PC-9 (cell line): ENCODE data around the gene EYS. TPM values are rescaled to one million over a fixed set of nuclear protein-coding genes. Genes with fewer than 3 reads are reported as not detected.

Experiments used
- BruUV-seq: library from RNA; stranded (reverse); fragments of 400-500 nt; replicated peaks from 2 replicates; lab custom pipeline; 2021; lab: Mats Ljungman, UMichigan
- CTCF ChIA-PET: fragments of 300-600 bp; sonication (Branson Sonifier 250); formaldehyde crosslinking; loops from one replicate; lab custom pipeline; 2022; ENCODE audit warnings: antibody characterized with exemption; lab: Charles Lee
- POLR2A ChIA-PET: fragments of 300-600 bp; sonication (Branson Sonifier 250); formaldehyde crosslinking; loops from one replicate; lab custom pipeline; 2022; ENCODE audit warnings: antibody characterized with exemption; ENCODE audit not compliant: unreplicated experiment; lab: Charles Lee
- DNase-seq, 2 experiments: peaks; one replicate each; pipeline versions ENCODE4 v3.0.0 to v3.0.0-alpha.2; 2015 to 2022; ENCODE audit warnings: mixed read lengths in 1 of 2
- H2AFZ ChIP-seq: fragments of 200-600 bp; sonication (generic); 2 replicates; pipeline ENCODE4 v1.8.1; 2017; ENCODE audit warnings: antibody characterized with exemption
- H3F3A ChIP-seq: fragments of 200-600 bp; sonication (generic); 2 replicates; pipeline ENCODE4 v1.8.1; 2017; ENCODE audit warnings: antibody characterized with exemption, mild to moderate bottlenecking, low read depth; ENCODE audit not compliant: insufficient read depth
- H3K27ac ChIP-seq: fragments of 200-600 bp; sonication (generic); 2 replicates; pipeline ENCODE4 v1.6.1; 2016; ENCODE audit warnings: mixed run types
- H3K27me3 ChIP-seq: fragments of 200-600 bp; sonication (generic); 2 replicates; pipeline ENCODE4 v1.6.1; 2016; ENCODE audit warnings: low read depth, mixed run types; ENCODE audit not compliant: insufficient read depth
- H3K36me3 ChIP-seq: fragments of 200-600 bp; sonication (generic); 2 replicates; pipeline ENCODE4 v1.6.1; 2016; ENCODE audit warnings: low read depth, mixed run types
- H3K4me1 ChIP-seq: fragments of 200-600 bp; sonication (generic); replicated peaks from 2 replicates; pipeline ENCODE4 v1.6.1; 2016; ENCODE audit warnings: mixed run types; ENCODE audit not compliant: insufficient read depth
- H3K4me2 ChIP-seq: fragments of 200-600 bp; sonication (generic); 2 replicates; pipeline ENCODE4 v1.6.1; 2017; ENCODE audit warnings: mixed run types
- H3K4me3 ChIP-seq: fragments of 200-600 bp; sonication (generic); 2 replicates; pipeline ENCODE4 v1.6.1; 2016; ENCODE audit warnings: mixed run types
- H3K79me2 ChIP-seq: fragments of 200-600 bp; sonication (generic); 2 replicates; pipeline ENCODE4 v1.6.1; 2017; ENCODE audit warnings: low read depth, mixed run types
- H3K9me2 ChIP-seq: fragments of 200-600 bp; sonication (generic); 2 replicates; pipeline ENCODE4 v1.8.1; 2017; ENCODE audit warnings: mild to moderate bottlenecking; ENCODE audit not compliant: insufficient read depth
- H3K9me3 ChIP-seq: fragments of 200-600 bp; sonication (generic); 2 replicates; pipeline ENCODE4 v1.8.1; 2016; ENCODE audit warnings: low read depth; ENCODE audit not compliant: insufficient read depth
- H4K20me1 ChIP-seq: fragments of 200-600 bp; sonication (generic); 2 replicates; pipeline ENCODE4 v1.8.1; 2017; ENCODE audit not compliant: insufficient read depth
- CTCF ChIP-seq: fragments of 200-600 bp; sonication (generic); conservative IDR thresholded peaks from 2 replicates; pipeline ENCODE4 v1.6.1; 2017; ENCODE audit warnings: mixed run types, antibody characterized with exemption, mild to moderate bottlenecking, moderate library complexity
- EZH2 ChIP-seq: fragments of 200-600 bp; sonication (generic); IDR thresholded peaks from 2 replicates; pipeline ENCODE4 v1.8.0; 2017; ENCODE audit warnings: antibody characterized with exemption, low read depth
- intact Hi-C: fragments of 100-400 bp; cut with micrococcal nuclease; formaldehyde crosslinking; loops from one replicate; pipeline ENCODE4 v1.10.0; 2022; ENCODE audit not compliant: unreplicated experiment
- total RNA-seq: library from RNA; stranded (reverse); gene quantifications from 2 replicates; pipeline ENCODE4 v1.2.3, GENCODE V29; 2021

The EYS gene
- total RNA-seq, 1 experiment from 2014 or later = not detected

GRCh38 chr6:64691064-64691463 lies 1016.0 kb downstream of the EYS start:
- no peak for TF ChIP-seq EZH2
- TF ChIP-seq CTCF = no peak
- H3F3A ChIP-seq = no peaks in the 10 kb centered on the region
- no TSS peak for BruUV-seq
- H3K4me3 ChIP-seq = no peak overlapping the region
- CTCF ChIA-PET = no interaction called here
- H3K27me3 ChIP-seq = no peaks in the 10 kb centered on the region
- no peaks in the 10 kb centered on the region for H3K79me2 ChIP-seq
- H3K36me3 ChIP-seq = no peaks in the 10 kb centered on the region
- no peak overlapping the region for H3K4me2 ChIP-seq
- DNase-seq = no peak
- POLR2A ChIA-PET = no interaction called here
- H4K20me1 ChIP-seq = no peaks in the 10 kb centered on the region; the same call in 1 of the 2 replicates
- H3K4me1 ChIP-seq = no peaks in the 10 kb centered on the region
- H3K9me2 ChIP-seq = no peaks in the 10 kb centered on the region
- H3K9me3 ChIP-seq = no peaks in the 10 kb centered on the region
- intact Hi-C loops = no loop called here
- no peak overlapping the region for H3K27ac ChIP-seq
- no peak overlapping the region for H2AFZ ChIP-seq

GRCh38 chr6:64685401-64685800 lies 1021.6 kb downstream of the EYS start:
- Histone ChIP-seq H3F3A (no peaks in the 10 kb centered on the region), H3K27me3 (no peaks in the 10 kb centered on the region), H3K79me2 (no peaks in the 10 kb centered on the region), H4K20me1 (no peaks in the 10 kb centered on the region), H3K4me1 (0 out of 2 replicates have a peak, but pooled peaks cover 6% of the 10 kb centered on the region), H2AFZ (no peak overlapping the region), H3K4me2 (no peak overlapping the region), H3K9me3 (no peaks in the 10 kb centered on the region), H3K36me3 (no peaks in the 10 kb centered on the region), H3K4me3 (no peak overlapping the region), H3K27ac (no peak overlapping the region), H3K9me2 (no peaks in the 10 kb centered on the region)
- intact Hi-C loops = no loop called here
- TF ChIP-seq EZH2 (no peak), CTCF (no peak)
- no TSS peak for BruUV-seq
- POLR2A ChIA-PET = no interaction called here
- CTCF ChIA-PET = no interaction called here
- no peak for DNase-seq

GRCh38 chr6:64683682-64684081 lies 1023.3 kb downstream of the EYS start:
- DNase-seq = peak in 1 of 2 experiments; percentile 1
- Histone ChIP-seq H3F3A (no peaks in the 10 kb centered on the region), H3K4me3 (no peak overlapping the region), H3K36me3 (no peaks in the 10 kb centered on the region), H3K27me3 (no peaks in the 10 kb centered on the region), H3K4me1 (0 out of 2 replicates have a peak, but pooled peaks cover 12% of the 10 kb centered on the region), H3K79me2 (no peaks in the 10 kb centered on the region), H3K27ac (no peak overlapping the region), H4K20me1 (no peaks in the 10 kb centered on the region), H2AFZ (no peak overlapping the region), H3K9me2 (no peaks in the 10 kb centered on the region), H3K4me2 (no peak overlapping the region), H3K9me3 (no peaks in the 10 kb centered on the region)
- ChIA-PET POLR2A (no interaction called here), CTCF (no interaction called here)
- intact Hi-C loops = no loop called here
- no TSS peak for BruUV-seq
- no peak for TF ChIP-seq CTCF
- no peak for TF ChIP-seq EZH2
